ENCODE data around the gene MAGED4.

GRCh38 chrX:52166840-52167239, 17.8 kb upstream of the MAGED4 start:
- TF ChIP-seq CTCF (IDR thresholded peaks at IDR 0.05): no peak
- no peak for TF ChIP-seq POLR2AphosphoS5 (IDR thresholded peaks at IDR 0.05; ENCODE audit: insufficient read depth in 1 of 2, low read depth in 1 of 2)

All from vagina (tissue), 2 donors.